OCI-LY7 (cell line): ENCODE results near the gene CRYGC.

Experiments used
- CTCF ChIP-seq: fragments of 200-600 bp; sonication (generic); conservative IDR thresholded peaks from 2 replicates; pipeline ENCODE4 v1.5.1; 2014; ENCODE audit warnings: mild to moderate bottlenecking, antibody characterized with exemption, low read length, moderate library complexity, mixed read lengths
- EZH2phosphoT487 ChIP-seq: fragments of 200-600 bp; sonication (generic); IDR thresholded peaks from 2 replicates; pipeline ENCODE4 v1.6.1; 2018; ENCODE audit warnings: low read depth, borderline replicate concordance, mild to moderate bottlenecking, mixed run types, antibody characterized with exemption, low read length, moderate library complexity, mixed read lengths

- no peak for TF ChIP-seq CTCF
- TF ChIP-seq EZH2phosphoT487 = no peak
Measured at GRCh38 chr2:208130712-208131110, 1.1 kb upstream of the CRYGC start.
